ENCODE data around the gene NR2F6.

The NR2F6 gene

GRCh38 chr19:17235300-17235970 is 10.3 kb downstream of the NR2F6 start (continued):
- TF ChIP-seq ZBTB21 (tag by site-specific recombination; IDR thresholded peaks at IDR 0.05) = no peak
- no peak for TF ChIP-seq ZNF248 (tag by site-specific recombination; IDR thresholded peaks at IDR 0.05)
- TF ChIP-seq ZNF292 (tag by site-specific recombination; IDR thresholded peaks at IDR 0.05; ENCODE audit: borderline replicate concordance, low read depth) = no peak
- peak; percentile 58; the same call in 1 of the 2 replicates for TF ChIP-seq ZNF184 (tag by site-specific recombination; IDR thresholded peaks at IDR 0.05)
- no peak for TF ChIP-seq ZSCAN18 (tag by site-specific recombination; IDR thresholded peaks at IDR 0.05)
- no peak for TF ChIP-seq ZFP3 (tag by site-specific recombination; IDR thresholded peaks at IDR 0.05; ENCODE audit: low read depth)
- TF ChIP-seq ZNF658 (tag by site-specific recombination; IDR thresholded peaks at IDR 0.05) = no peak
- TF ChIP-seq TCF7L2 (IDR thresholded peaks at IDR 0.05; ENCODE audit: borderline replicate concordance, low read depth, low read length) = no peak

GRCh38 chr19:17234911-17235299 is 10.8 kb downstream of the NR2F6 start:
- Histone ChIP-seq H3K9me3 (ENCODE audit: control insufficient read depth, insufficient read depth, low read depth, low read length) (no peaks in the 10 kb centered on the region), H3K27ac (ENCODE audit: extremely low read depth, low read depth, low read length) (peak overlapping the region; percentile 69; the same call in 1 of the 2 replicates), H3K4me1 (ENCODE audit: control insufficient read depth, insufficient read depth, low read length) (peaks cover 11% of the 10 kb centered on the region), H3K4me3 (ENCODE audit: low read depth, low read length) (peak overlapping the region; percentile 55), H3K36me3 (ENCODE audit: control insufficient read depth in 2 of 2, insufficient read depth in 1 of 2, low read length in 2 of 2) (peaks cover 18 to 56% of the 10 kb centered on the region in 2 experiments; a peak in 2 of 3 replicates)
- CTCF ChIA-PET = interaction anchor here (0.5 to 1.6 kb wide), 5 partner anchors 14 to 167 kb away, joined by 3 to 5 read pairs (median 3); no protein-coding TSS in a partner anchor
- POLR2A ChIA-PET = interaction anchor here (0.5 to 3.5 kb wide), 8 partner anchors 8 to 274 kb away, joined by 3 to 25 read pairs (median 5); partner anchors contain the start of genes BABAM1, OCEL1 and USE1
- TF ChIP-seq ZSCAN5A (tag by site-specific recombination; IDR thresholded peaks at IDR 0.05) = no peak
- peak; percentile 59 for TF ChIP-seq ZIC2 (tag by site-specific recombination; IDR thresholded peaks at IDR 0.05)
- no peak for TF ChIP-seq ZNF366 (tag by site-specific recombination; conservative IDR thresholded peaks at IDR 0.05)
- peak; percentile 9; the same call in 1 of the 2 replicates for TF ChIP-seq KLF1 (tag by site-specific recombination; IDR thresholded peaks at IDR 0.05)
- TF ChIP-seq ZNF335 (tag by site-specific recombination; conservative IDR thresholded peaks at IDR 0.05) = peak; percentile 78
- TF ChIP-seq ZXDB (tag by site-specific recombination; IDR thresholded peaks at IDR 0.05) = peak; percentile 26; the same call in 1 of the 2 replicates
- no peak for TF ChIP-seq ZNF37A (tag by site-specific recombination; IDR thresholded peaks at IDR 0.05)
- TF ChIP-seq BCL11A (tag by site-specific recombination; IDR thresholded peaks at IDR 0.05; ENCODE audit: low read depth) = peak; percentile 50; the same call in 1 of the 2 replicates
- peak; percentile 90 for TF ChIP-seq KLF9 (tag by site-specific recombination; IDR thresholded peaks at IDR 0.05; ENCODE audit: low read depth)
- TF ChIP-seq ZEB2 (tag by site-specific recombination; IDR thresholded peaks at IDR 0.05) = peak; percentile 44; the same call in 1 of the 2 replicates
- no peak for TF ChIP-seq ZNF571 (tag by site-specific recombination; IDR thresholded peaks at IDR 0.05)
- TF ChIP-seq ZNF501 (tag by site-specific recombination; IDR thresholded peaks at IDR 0.05) = no peak
- no peak for TF ChIP-seq ZNF549 (tag by site-specific recombination; IDR thresholded peaks at IDR 0.05)
- TF ChIP-seq KLF16 (tag by site-specific recombination; IDR thresholded peaks at IDR 0.05) = peak; percentile 42; the same call in 1 of the 2 replicates
- TF ChIP-seq ZNF645 (tag by site-specific recombination; IDR thresholded peaks at IDR 0.05) = no peak
- TF ChIP-seq ZNF138 (tag by site-specific recombination; IDR thresholded peaks at IDR 0.05; ENCODE audit: borderline replicate concordance) = no peak
- TF ChIP-seq ZFP3 (tag by site-specific recombination; IDR thresholded peaks at IDR 0.05; ENCODE audit: low read depth) = no peak
- TF ChIP-seq ZSCAN16 (tag by site-specific recombination; IDR thresholded peaks at IDR 0.05) = no peak
- TF ChIP-seq ZNF391 (tag by site-specific recombination; IDR thresholded peaks at IDR 0.05; ENCODE audit: borderline replicate concordance, low read depth) = no peak
- no peak for TF ChIP-seq ZNF639 (tag by site-specific recombination; IDR thresholded peaks at IDR 0.05)
- TF ChIP-seq GLIS1 (tag by site-specific recombination; IDR thresholded peaks at IDR 0.05) = peak; percentile 87
- 0 out of 2 replicates have a peak, but pooled peaks have one; percentile 9 for TF ChIP-seq ZBTB7A (tag by site-specific recombination; IDR thresholded peaks at IDR 0.05; ENCODE audit: low read depth)

All from HEK293 (cell line).